ENCODE results near the gene CPXM2.
"Not testable (repeated sequence)": the region's sequence is repeated elsewhere in the genome, so short reads cannot be mapped to it uniquely, and the experiment has no call there.

The CPXM2 gene

GRCh38 chr10:123744224-123744536 lies 147.4 kb downstream of the CPXM2 start:
- no peak for DNase-seq (ENCODE audit: low read depth, low spot score)

GRCh38 chr10:123743441-123744223 lies 148.0 kb downstream of the CPXM2 start:
- no peak for DNase-seq (ENCODE audit: low read depth, low spot score)

- no peak for DNase-seq (ENCODE audit: low read depth, low spot score)
Observed at GRCh38 chr10:123742751-123743440, 148.7 kb downstream of the CPXM2 start.

DNA sequence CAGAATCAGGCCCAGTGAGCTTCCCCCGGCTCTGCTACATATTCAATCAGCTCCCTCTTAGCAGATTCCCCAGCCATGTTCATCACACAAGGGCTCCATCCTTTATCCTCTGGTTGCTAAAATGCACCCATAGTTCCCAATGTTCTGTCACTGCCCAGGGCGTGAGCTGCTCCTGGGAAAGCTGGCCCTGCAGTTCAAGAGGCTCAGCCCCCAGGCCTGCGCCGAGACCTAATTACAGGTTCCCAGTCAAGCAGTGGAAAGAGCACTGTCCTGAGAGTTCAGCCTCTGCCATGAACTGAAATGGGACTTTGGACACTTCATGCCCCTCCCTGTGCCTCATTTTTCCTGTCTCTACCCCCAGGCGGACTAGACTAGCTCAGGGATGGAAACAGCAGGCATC lies 149.9 kb downstream of the CPXM2 start:
- no peak for DNase-seq (ENCODE audit: low read depth, low spot score)

DNA sequence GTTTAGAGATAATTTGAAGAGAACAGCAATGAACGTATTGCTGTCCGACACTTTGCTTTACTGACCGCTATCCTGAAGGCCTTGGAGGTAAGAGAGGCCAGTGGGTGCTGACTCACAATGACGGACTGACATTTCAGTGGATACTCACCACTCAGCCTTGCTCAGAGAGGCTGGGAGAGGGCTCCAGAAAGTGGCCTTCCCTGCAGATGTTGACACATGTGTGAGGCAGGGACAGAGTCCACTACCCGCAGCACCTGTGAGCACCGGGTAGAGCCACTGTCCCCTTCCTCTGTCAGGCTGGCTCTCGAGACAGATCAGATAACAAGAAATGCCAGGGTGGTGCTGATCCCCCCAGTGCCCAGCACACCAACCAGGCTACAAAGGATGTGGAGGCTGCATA lies 150.5 kb downstream of the CPXM2 start:
- DNase-seq (ENCODE audit: low read depth, low spot score), result no peak

- not testable (repeated sequence) for DNase-seq (ENCODE audit: low read depth, low spot score)
Observed at GRCh38 chr10:123736917-123737316, 154.7 kb downstream of the CPXM2 start.

DNA sequence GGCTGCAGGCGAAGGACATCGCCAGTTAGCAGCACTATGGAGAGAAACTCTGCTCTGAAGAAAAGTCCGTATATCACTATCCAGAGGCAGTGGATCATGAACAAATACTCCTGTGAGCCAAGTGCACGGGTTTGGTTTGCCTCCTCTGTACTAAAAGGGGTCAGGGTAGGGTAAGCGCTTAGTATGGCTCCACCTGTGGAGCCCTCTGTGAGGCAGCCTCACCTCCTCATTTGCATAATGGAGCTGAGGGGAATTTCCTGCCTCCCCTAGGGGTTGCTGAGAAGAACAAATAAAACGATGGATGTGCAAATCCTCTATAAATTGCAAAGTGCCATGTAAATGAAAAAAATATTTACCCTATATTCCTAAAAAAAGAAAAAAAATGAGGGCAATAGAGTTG lies 162.1 kb downstream of the CPXM2 start:
- no peak for DNase-seq (ENCODE audit: low read depth, low spot score)

DNA sequence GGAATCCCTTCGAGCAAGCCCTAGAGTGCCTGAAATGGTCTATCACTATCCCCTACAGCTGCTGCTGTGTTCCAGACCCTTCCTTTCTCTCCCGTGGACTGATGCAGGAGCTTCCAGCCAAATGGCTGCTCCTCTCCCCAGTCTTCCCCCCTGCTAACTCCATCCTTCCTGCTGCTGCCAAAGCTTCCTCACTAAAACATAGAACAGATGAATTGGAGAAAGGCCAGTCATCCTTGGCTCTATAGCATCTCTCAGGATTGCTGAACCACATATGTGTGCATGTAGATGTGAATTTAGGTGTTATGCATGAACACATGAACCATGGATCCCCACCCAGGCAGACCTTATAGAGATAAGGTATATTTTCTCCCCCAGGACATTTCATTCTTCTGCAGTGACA lies 164.8 kb downstream of the CPXM2 start:
- no peak for DNase-seq (ENCODE audit: low read depth, low spot score)

GRCh38 chr10:123726381-123726780 lies 165.2 kb downstream of the CPXM2 start:
- DNase-seq (ENCODE audit: low read depth, low spot score), result no peak

GRCh38 chr10:123724747-123725146 lies 166.9 kb downstream of the CPXM2 start:
- no peak for DNase-seq (ENCODE audit: low read depth, low spot score)

GRCh38 chr10:123722351-123722750 lies 169.3 kb downstream of the CPXM2 start:
- DNase-seq (ENCODE audit: low read depth, low spot score), result no peak

- no peak for DNase-seq (ENCODE audit: low read depth, low spot score)
Observed at GRCh38 chr10:123721441-123722049, 170.1 kb downstream of the CPXM2 start.

DNA sequence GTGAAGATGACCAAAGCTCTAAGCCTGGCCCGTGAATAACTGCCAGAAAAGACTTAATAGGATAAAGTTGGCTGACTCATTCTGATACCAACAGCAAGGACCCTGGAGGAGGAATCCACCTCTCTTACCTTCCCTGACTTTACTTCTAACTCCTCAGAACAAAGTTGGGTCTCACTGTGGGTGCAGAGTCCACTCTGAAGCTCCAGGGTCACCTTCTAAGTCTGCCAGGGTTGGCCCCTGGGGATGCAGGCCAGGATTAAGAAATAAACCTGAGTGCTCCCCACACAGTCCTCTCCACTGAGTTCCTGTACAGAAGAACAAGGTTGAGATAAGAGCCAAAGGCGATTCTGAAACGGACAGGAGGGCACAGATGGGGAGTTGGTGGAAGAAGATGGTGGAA lies 171.1 kb downstream of the CPXM2 start:
- DNase-seq (ENCODE audit: low read depth, low spot score), result no peak

DNA sequence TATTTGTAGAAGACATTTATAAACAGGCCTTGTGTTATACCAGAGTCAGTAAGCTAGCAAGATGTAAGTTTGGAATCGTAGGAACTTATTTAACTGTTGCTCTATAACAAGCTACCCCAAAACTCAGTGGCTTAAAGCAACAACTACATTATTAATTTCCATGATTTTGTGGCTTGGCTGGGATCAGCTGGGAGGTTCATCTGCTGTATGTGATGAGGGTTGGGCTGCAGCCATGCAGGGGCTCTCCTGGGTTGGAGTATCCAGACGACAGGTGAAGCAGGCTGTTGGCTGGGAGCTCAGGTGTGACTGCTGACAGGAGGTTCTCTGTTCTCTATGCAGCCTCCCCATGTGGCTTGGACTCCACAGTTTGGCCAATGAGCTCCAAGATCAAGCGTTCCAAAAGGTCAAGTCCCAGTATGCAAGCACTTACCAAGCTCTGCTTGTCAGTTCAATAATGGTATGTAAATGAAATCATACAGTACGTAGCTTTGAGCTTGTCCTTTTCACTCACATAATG lies 173.0 kb downstream of the CPXM2 start:
- DNase-seq (ENCODE audit: low read depth, low spot score), result no peak

- no peak for DNase-seq (ENCODE audit: low read depth, low spot score)
Observed at GRCh38 chr10:123717336-123717735, 174.3 kb downstream of the CPXM2 start.

DNA sequence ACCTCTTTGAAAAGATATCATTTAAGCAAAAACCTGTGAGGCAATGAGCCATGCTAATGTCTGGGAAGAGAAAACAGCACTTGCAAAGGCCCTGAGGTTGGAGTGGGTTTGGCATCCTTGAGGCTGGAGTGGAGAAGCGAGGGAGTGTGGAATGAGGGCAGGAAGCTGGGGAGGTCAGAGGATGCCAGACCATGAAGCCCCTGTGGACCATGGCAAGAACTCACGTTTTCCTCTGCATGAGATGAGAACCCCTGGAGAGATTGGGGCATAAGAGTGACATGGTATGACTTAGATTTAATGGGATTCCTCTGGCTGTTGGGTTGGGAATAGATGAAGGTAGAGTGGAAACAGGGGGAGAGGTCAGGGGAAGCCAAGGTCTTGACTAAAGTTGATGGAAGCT lies 176.1 kb downstream of the CPXM2 start:
- DNase-seq (ENCODE audit: low read depth, low spot score), result no peak

DNA sequence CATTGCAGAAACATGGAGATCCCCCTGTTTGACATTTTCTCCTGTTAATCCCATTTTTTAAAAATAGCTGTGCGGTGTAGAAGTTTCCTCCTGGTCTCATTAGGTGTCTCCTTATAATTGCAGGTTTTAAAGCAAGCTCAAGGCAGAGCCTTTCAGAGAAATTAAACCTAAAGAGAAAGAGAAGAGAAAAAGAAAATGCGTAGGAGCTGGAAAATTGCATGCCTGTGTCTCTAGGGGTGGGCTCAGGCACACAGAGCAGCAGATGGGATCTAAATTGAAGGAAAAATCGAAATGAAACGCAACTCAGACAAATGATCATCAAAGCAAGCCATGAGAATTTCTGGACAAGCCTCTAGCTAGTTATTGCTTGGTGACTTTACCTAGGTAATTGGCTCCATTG lies 185.4 kb downstream of the CPXM2 start:
- DNase-seq (ENCODE audit: low read depth, low spot score), result no peak

GRCh38 chr10:123704812-123705211 lies 186.8 kb downstream of the CPXM2 start:
- DNase-seq (ENCODE audit: low read depth, low spot score), result no peak

- no peak for DNase-seq (ENCODE audit: low read depth, low spot score)
Observed at GRCh38 chr10:123704076-123704475, 187.5 kb downstream of the CPXM2 start.

DNA sequence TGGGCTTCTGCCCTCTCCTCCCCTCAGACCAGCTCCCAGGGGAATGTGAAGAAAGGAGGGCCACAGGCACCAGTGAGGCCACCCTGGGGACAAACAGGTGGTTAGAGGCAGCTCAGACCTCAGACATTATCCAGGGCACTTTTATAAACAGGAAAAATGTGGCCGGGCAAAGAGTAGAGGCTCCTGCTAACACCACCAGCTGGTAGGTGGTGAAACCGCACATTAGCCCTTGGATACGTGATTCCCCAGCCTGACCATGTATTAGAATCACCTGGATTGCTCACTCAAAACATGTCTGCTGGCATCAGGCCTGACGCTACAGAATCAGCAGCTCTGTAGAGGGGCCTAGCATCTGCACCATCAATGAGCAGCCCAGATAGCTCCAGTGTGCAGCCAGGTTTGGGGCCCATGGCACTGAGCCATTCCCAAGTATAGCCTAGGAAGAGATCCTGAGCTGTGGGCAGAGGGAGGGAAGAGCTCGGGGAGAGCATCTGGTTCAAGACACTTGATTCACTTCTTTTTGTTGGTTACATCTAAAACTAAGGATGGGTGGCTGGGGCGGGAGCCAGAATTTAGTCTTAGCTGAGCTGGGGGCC lies 188.3 kb downstream of the CPXM2 start:
- no peak for DNase-seq (ENCODE audit: low read depth, low spot score)
